K562 (cell line): ENCODE data around the gene MYO3A. TPM values are rescaled to one million over a fixed set of nuclear protein-coding genes. Genes with fewer than 3 reads are reported as not detected.

Source experiments
- ATAC-seq: fragments of 200-7000 bp; cut with Tn5 transposase; 3 replicates; pipeline ENCODE4 v1.9.1; 2020; ENCODE audit warnings: moderate library complexity
- BruUV-seq: library from RNA; stranded (reverse); fragments of 400-500 nt; replicated peaks from 2 replicates; lab custom pipeline; 2021; lab: Mats Ljungman, UMichigan
- CTCF ChIA-PET: fragments of 300-600 bp; formaldehyde crosslinking; extraction: SDS; loops from one replicate; lab custom pipeline; 2021; ENCODE audit warnings: low intra/inter-chr PET ratio; lab: Yijun Ruan, JAX
- POLR2A ChIA-PET: fragments of 300-600, 350-650 bp; sonication (Branson Sonifier 250); formaldehyde crosslinking; extraction: SDS; loops from one replicate; lab custom pipeline; 2021; ENCODE audit warnings: antibody characterized with exemption, inconsistent platforms; lab: Yijun Ruan, JAX
- DNase-seq, 4 experiments: peaks; one replicate each; pipeline versions ENCODE4 v3.0.0 to v3.0.0-alpha.2; 2011 to 2018; ENCODE audit warnings: low spot score in 3 of 4, mixed read lengths in 3 of 4; ENCODE audit errors: extremely low read depth in 1 of 4
- FAIRE-seq: peaks from 2 replicates; lab custom pipeline; 2011; peaks lifted over from hg19 to GRCh38; lab: Jason Lieb, UNC
- H2AFZ ChIP-seq: 2 replicates; pipeline ENCODE4 v1.6.0; 2011; ENCODE audit warnings: low read depth, low read length, control low read depth, inconsistent platforms
- H3K27ac ChIP-seq: fragments of 200-600 bp; 3 replicates; pipeline ENCODE4 v1.8.0; 2011; ENCODE audit warnings: low read depth, mild to moderate bottlenecking, control low read depth, inconsistent platforms, low read length, moderate library complexity, mixed read lengths; ENCODE audit errors: extremely low read depth
- H3K27me3 ChIP-seq, 2 experiments: fragments of 300-600 bp in 1 of 2; 2 replicates in 1 of 2; 3 replicates in 1 of 2; pipeline versions ENCODE4 v1.6.0 to v1.8.0; 2011; ENCODE audit warnings: inconsistent platforms in 2 of 2, low read length in 2 of 2, mild to moderate bottlenecking in 1 of 2, mixed read lengths in 1 of 2, moderate library complexity in 1 of 2; ENCODE audit not compliant: control insufficient read depth in 2 of 2, insufficient read depth in 2 of 2
- H3K36me3 ChIP-seq: fragments of 300-600 bp; 3 replicates; pipeline ENCODE4 v1.8.0; 2011; ENCODE audit warnings: mild to moderate bottlenecking, low read length, inconsistent platforms; ENCODE audit not compliant: control insufficient read depth, insufficient read depth
- H3K4me1 ChIP-seq, 2 experiments: fragments of 200-600 bp in 1 of 2; replicated peaks in 1 of 2; 2 replicates in 1 of 2; 3 replicates in 1 of 2; pipeline versions ENCODE4 v1.5.1 to v1.8.0; 2011; ENCODE audit warnings: inconsistent platforms in 2 of 2, low read length in 2 of 2, mild to moderate bottlenecking in 1 of 2, mixed read lengths in 1 of 2, moderate library complexity in 1 of 2; ENCODE audit not compliant: control insufficient read depth in 2 of 2, insufficient read depth in 2 of 2
- H3K4me2 ChIP-seq: 2 replicates; pipeline ENCODE4 v1.6.1; 2011; ENCODE audit warnings: low read length, control low read depth, inconsistent platforms, mixed read lengths; ENCODE audit not compliant: insufficient read depth
- H3K4me3 ChIP-seq: fragments of 200-600 bp; sonication (generic), shearing (Covaris generic); 2 replicates; pipeline ENCODE4 v1.5.1; 2016; ENCODE audit warnings: control low read depth, inconsistent platforms
- H3K79me2 ChIP-seq: fragments of 200-600 bp; 3 replicates; pipeline ENCODE4 v1.8.0; 2011; ENCODE audit warnings: low read length, inconsistent platforms; ENCODE audit not compliant: control insufficient read depth, insufficient read depth
- H3K9ac ChIP-seq, 2 experiments: 2 replicates each; pipeline versions ENCODE4 v1.6.0 to v1.6.1; 2011; ENCODE audit warnings: low read depth in 2 of 2, low read length in 2 of 2, control low read depth in 1 of 2, inconsistent platforms in 1 of 2, mild to moderate bottlenecking in 1 of 2, mixed read lengths in 1 of 2; ENCODE audit not compliant: insufficient read depth in 1 of 2
- H3K9me1 ChIP-seq: one replicate; pipeline ENCODE4 v1.6.0; 2011; ENCODE audit warnings: inconsistent platforms, mild to moderate bottlenecking, low read length, moderate library complexity; ENCODE audit not compliant: control insufficient read depth, insufficient read depth
- H3K9me3 ChIP-seq: replicated peaks from 2 replicates; pipeline ENCODE4 v1.5.1; 2011; ENCODE audit warnings: low read depth, low read length, inconsistent platforms; ENCODE audit not compliant: control insufficient read depth, insufficient read depth
- H4K20me1 ChIP-seq: replicated peaks from 2 replicates; pipeline ENCODE4 v1.6.1; 2011; ENCODE audit warnings: low read length, inconsistent platforms, mixed read lengths; ENCODE audit not compliant: control insufficient read depth, insufficient read depth
- AFF1 ChIP-seq, 2 experiments: fragments of 450-650 bp; IDR thresholded peaks; 2 replicates each; pipeline ENCODE4 v1.6.1; 2018; ENCODE audit warnings: mild to moderate bottlenecking in 2 of 2, low read depth in 1 of 2; ENCODE audit not compliant: partially characterized antibody in 2 of 2
- E2F3 ChIP-seq: fragments of 250-450 bp; sonication (Bioruptor Pico); IDR thresholded peaks from 2 replicates; pipeline ENCODE4 v1.4.0; 2020; ENCODE audit warnings: mild to moderate bottlenecking
- ESRRB ChIP-seq: fragments of 250-450 bp; sonication (Bioruptor Pico); IDR thresholded peaks from 2 replicates; pipeline ENCODE4 v1.5.0; 2020; ENCODE audit warnings: mild to moderate bottlenecking, moderate library complexity, borderline replicate concordance
- HLTF ChIP-seq: fragments of 450-650 bp; IDR thresholded peaks from 2 replicates; pipeline ENCODE4 v1.6.1; 2016
- LEF1 ChIP-seq: fragments of 450-650 bp; IDR thresholded peaks from 2 replicates; pipeline ENCODE4 v1.6.1; 2016; ENCODE audit warnings: mild to moderate bottlenecking
- RB1 ChIP-seq: fragments of 450-650 bp; IDR thresholded peaks from 2 replicates; pipeline ENCODE4 v1.6.1; 2017; ENCODE audit warnings: low read depth, mild to moderate bottlenecking
- TSC22D4 ChIP-seq: fragments of 450-650 bp; IDR thresholded peaks from 2 replicates; pipeline ENCODE4 v1.6.1; 2016; ENCODE audit warnings: missing genetic modification characterization, missing biosample characterization, control low read depth
- UBTF ChIP-seq, 2 experiments: IDR thresholded peaks; 2 replicates each; pipeline ENCODE4 v1.6.1; 2012; ENCODE audit warnings: improper control_type of control experiment in 2 of 2, low read depth in 2 of 2, low read length in 2 of 2, borderline replicate concordance in 1 of 2
- ZFP1 ChIP-seq: fragments of 450-650 bp; formaldehyde crosslinking; IDR thresholded peaks from 2 replicates; pipeline ENCODE4 v1.4.0; 2020; ENCODE audit warnings: mild to moderate bottlenecking, mixed read lengths
- ZKSCAN8 ChIP-seq: fragments of 200-800 bp; sonication (Bioruptor generic); IDR thresholded peaks from 2 replicates; pipeline ENCODE4 v1.6.1; 2016; ENCODE audit warnings: missing genetic modification characterization, missing compliant biosample characterization
- ZNF121 ChIP-seq: sonication (generic); formaldehyde crosslinking; conservative IDR thresholded peaks from 2 replicates; pipeline ENCODE4 v1.8.0; 2022; ENCODE audit warnings: missing genetic modification reagents
- WGBS: fragments of 100-300 bp; shearing (Covaris generic); methylation state at CpG from one replicate; pipeline ENCODE4 v1.1.6; 2016; ENCODE audit warnings: low coverage, mixed read lengths; ENCODE audit not compliant: insufficient coverage; ENCODE audit errors: missing lambda C conversion rate; 5-methylcytosine and 5-hydroxymethylcytosine counted together
- in situ Hi-C: fragments of 300-500 bp; cut with MboI; formaldehyde crosslinking; loops from 4 replicates; pipeline ENCODE4 v1.15.0; 2018; ENCODE audit warnings: inconsistent platforms, mixed read lengths
- intact Hi-C: fragments of 100-400 bp; cut with micrococcal nuclease; formaldehyde crosslinking; loops from 2 replicates; pipeline ENCODE4 v1.14.2; 2022
- polyA plus RNA-seq, 8 experiments: library from polyadenylated mRNA; depleted of rRNA in 4 of 8; stranded (reverse) in 5 of 8; unstranded in 3 of 8; fragments of >200 nt; fragmentation: Nextera tagmentation in 2 of 8; fragmentation: Illumina TruSeq in 1 of 8; extraction: Ambion mirVana in 2 of 8; extraction: Trizol in 1 of 8; gene quantifications; 2 replicates each; pipeline versions ENCODE4 v1.2.1 to v1.2.3, GENCODE V29; 2011 to 2014; ENCODE audit warnings: inconsistent platforms in 1 of 8, missing spikeins in 1 of 8
- total RNA-seq, 7 experiments: library from RNA; depleted of rRNA in 6 of 7; stranded (reverse); fragments of >200 nt in 6 of 7; fragmentation: Illumina TruSeq in 2 of 7; extraction: Trizol in 2 of 7; gene quantifications; 2 replicates each; pipeline versions ENCODE4 v1.2.1 to v1.2.3, GENCODE V29; 2011 to 2021; ENCODE audit warnings: low replicate concordance in 1 of 7
- TF ChIP-seq, protein P1 (sequence below): sonication (generic); IDR thresholded peaks from 2 replicates; pipeline ENCODE4 v1.6.1; 2016
- TF ChIP-seq, protein P2 (sequence below): sonication (generic); formaldehyde crosslinking; IDR thresholded peaks from 2 replicates; pipeline ENCODE4 v1.8.0; 2022; ENCODE audit warnings: mild to moderate bottlenecking, low read depth, missing genetic modification reagents
- TF ChIP-seq, protein P3 (sequence below), 2 experiments: fragments of 450-650 bp in 1 of 2; sonication (generic) in 1 of 2; formaldehyde crosslinking in 1 of 2; IDR thresholded peaks in 1 of 2; conservative IDR thresholded peaks in 1 of 2; 2 replicates each; pipeline versions ENCODE4 v1.6.1 to v1.8.1; 2016 to 2023; ENCODE audit warnings: mild to moderate bottlenecking in 2 of 2, moderate library complexity in 2 of 2, inconsistent platforms in 1 of 2, missing genetic modification reagents in 1 of 2

Gene MYO3A
- total and polyA plus RNA-seq, 9 of the 15 experiments (the other 6 are each of a cell fraction or from before 2014, with no cell fraction given) = not detected

GRCh38 chr10:26095781-26096180, 161.8 kb downstream of the MYO3A start:
- ChIA-PET CTCF (no interaction called here), POLR2A (no interaction called here)
- Histone ChIP-seq H3K79me2 (no peaks in the 10 kb centered on the region), H3K9ac (no peak overlapping the region), H3K9me3 (no peaks in the 10 kb centered on the region), H2AFZ (no peak overlapping the region), H3K27ac (no peak overlapping the region), H3K4me2 (no peak overlapping the region), H3K4me1 (no peaks in the 10 kb centered on the region), H4K20me1 (no peaks in the 10 kb centered on the region), H3K27me3 (no peaks in the 10 kb centered on the region), H3K4me3 (no peak overlapping the region), H3K36me3 (no peaks in the 10 kb centered on the region), H3K9me1 (no peaks in the 10 kb centered on the region)
- in situ Hi-C loops = no loop called here
- intact Hi-C loops = no loop called here
- no TSS peak for BruUV-seq
- FAIRE-seq (no peak), DNase-seq (no peak), ATAC-seq (no peak)
- WGBS = 0% methylated on average over 4 of the region's 4 CpGs
- TF ChIP-seq, protein P1, sequence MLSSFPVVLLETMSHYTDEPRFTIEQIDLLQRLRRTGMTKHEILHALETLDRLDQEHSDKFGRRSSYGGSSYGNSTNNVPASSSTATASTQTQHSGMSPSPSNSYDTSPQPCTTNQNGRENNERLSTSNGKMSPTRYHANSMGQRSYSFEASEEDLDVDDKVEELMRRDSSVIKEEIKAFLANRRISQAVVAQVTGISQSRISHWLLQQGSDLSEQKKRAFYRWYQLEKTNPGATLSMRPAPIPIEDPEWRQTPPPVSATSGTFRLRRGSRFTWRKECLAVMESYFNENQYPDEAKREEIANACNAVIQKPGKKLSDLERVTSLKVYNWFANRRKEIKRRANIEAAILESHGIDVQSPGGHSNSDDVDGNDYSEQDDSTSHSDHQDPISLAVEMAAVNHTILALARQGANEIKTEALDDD = no peak
- TF ChIP-seq HLTF (no peak), LEF1 (no peak), ESRRB (CRISPR knock-in tag) (no peak), UBTF (IDR thresholded peaks at IDR 0.05; ENCODE audit: borderline replicate concordance in 1 of 2, low read depth in 2 of 2, low read length in 2 of 2) (no peak), ZKSCAN8 (CRISPR knock-in tag) (no peak), RB1 (no peak), TSC22D4 (tag) (no peak), E2F3 (no peak), ZFP1 (CRISPR knock-in tag) (no peak), ZNF121 (CRISPR knock-in tag) (no peak), AFF1 (IDR thresholded peaks at IDR 0.05; ENCODE audit: low read depth in 1 of 2, partially characterized antibody in 2 of 2) (no peak)
- TF ChIP-seq, protein P2, sequence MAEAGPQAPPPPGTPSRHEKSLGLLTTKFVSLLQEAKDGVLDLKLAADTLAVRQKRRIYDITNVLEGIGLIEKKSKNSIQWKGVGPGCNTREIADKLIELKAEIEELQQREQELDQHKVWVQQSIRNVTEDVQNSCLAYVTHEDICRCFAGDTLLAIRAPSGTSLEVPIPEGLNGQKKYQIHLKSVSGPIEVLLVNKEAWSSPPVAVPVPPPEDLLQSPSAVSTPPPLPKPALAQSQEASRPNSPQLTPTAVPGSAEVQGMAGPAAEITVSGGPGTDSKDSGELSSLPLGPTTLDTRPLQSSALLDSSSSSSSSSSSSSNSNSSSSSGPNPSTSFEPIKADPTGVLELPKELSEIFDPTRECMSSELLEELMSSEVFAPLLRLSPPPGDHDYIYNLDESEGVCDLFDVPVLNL (CRISPR knock-in tag) = no peak
- TF ChIP-seq, protein P3, sequence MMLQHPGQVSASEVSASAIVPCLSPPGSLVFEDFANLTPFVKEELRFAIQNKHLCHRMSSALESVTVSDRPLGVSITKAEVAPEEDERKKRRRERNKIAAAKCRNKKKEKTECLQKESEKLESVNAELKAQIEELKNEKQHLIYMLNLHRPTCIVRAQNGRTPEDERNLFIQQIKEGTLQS (IDR thresholded peaks at IDR 0.05) = no peak
- TF ChIP-seq, protein P3 (CRISPR knock-in tag; conservative IDR thresholded peaks at IDR 0.05) = no peak
